NT2/D1 (cell line): ENCODE measurements around the gene SLC6A9.

Source experiments
- SUZ12 ChIP-seq: IDR thresholded peaks from 2 replicates; pipeline ENCODE4 v1.6.1; 2011; ENCODE audit not compliant: insufficient read length, insufficient read depth; ENCODE audit errors: extremely low read depth
- YY1 ChIP-seq: IDR thresholded peaks from 2 replicates; pipeline ENCODE4 v1.6.1; 2011; ENCODE audit not compliant: insufficient read length, insufficient read depth
- ZNF274 ChIP-seq: IDR thresholded peaks from 2 replicates; pipeline ENCODE4 v1.6.1; 2011; ENCODE audit warnings: mild to moderate bottlenecking, low read depth, low read length

- TF ChIP-seq YY1, result no peak
- no peak for TF ChIP-seq ZNF274
- no peak for TF ChIP-seq SUZ12
Observed at GRCh38 chr1:44031252-44032169, at the start of gene SLC6A9.
